Mucosa of descending colon (tissue), 3 donors: ENCODE measurements around the gene TNP1. TPM values are rescaled to one million over a fixed set of nuclear protein-coding genes. Genes with fewer than 3 reads are reported as not detected.

Experiments used
- ATAC-seq: fragments of 200-7000 bp; cut with Tn5 transposase; one replicate; pipeline ENCODE4 v1.9.1; 2020; ENCODE audit warnings: mild to moderate bottlenecking, moderate library complexity
- DNase-seq, 3 donors: peaks; one replicate each; pipeline ENCODE4 v3.0.0-alpha.2; 2020
- H3K36me3 ChIP-seq: fragments of 200-600 bp; one replicate; pipeline ENCODE4 v1.8.0; 2021; ENCODE audit warnings: low read depth, mild to moderate bottlenecking
- H3K4me1 ChIP-seq: fragments of 200-600 bp; one replicate; pipeline ENCODE4 v1.8.0; 2021; ENCODE audit warnings: low read depth, mild to moderate bottlenecking
- H3K4me3 ChIP-seq: fragments of 200-600 bp; one replicate; pipeline ENCODE4 v1.8.0; 2021; ENCODE audit warnings: mild to moderate bottlenecking
- H3K9me3 ChIP-seq: fragments of 200-600 bp; one replicate; pipeline ENCODE4 v1.8.0; 2021; ENCODE audit warnings: mild to moderate bottlenecking
- CTCF ChIP-seq: fragments of 200-600 bp; IDR thresholded peaks from one replicate; pipeline ENCODE4 v1.8.0; 2022; ENCODE audit warnings: antibody characterized with exemption, mild to moderate bottlenecking
- intact Hi-C, 2 donors: fragments of 100-400 bp; cut with DNase I in 1 of 2; cut with micrococcal nuclease in 1 of 2; formaldehyde crosslinking; loops; one replicate each; pipeline versions ENCODE4 v1.11.0 to v1.11.1; 2022; cut with DNase I, micrococcal nuclease
- total RNA-seq, 3 donors: library from RNA; stranded (reverse); fragmentation: NEBNext Ultra II Directional in 2 of 3; extraction: Animal tissue kit (Norgen Biotek cat#: 25700) in 2 of 3; gene quantifications; one replicate each; pipeline versions ENCODE4 v1.2.1 to v1.2.4, GENCODE V29; 2021 to 2023
- donor health status: DM: no; HTN: no; CAD: no; lungs with moderate emphysema.
- donor health status: DM: no; HTN: no; CAD: no.
- donor health status: DM: no; HTN: yes; CAD: no.

Gene TNP1
- total RNA-seq, 3 donors from 2014 or later: not detected

- TF ChIP-seq CTCF: no peak
- intact Hi-C loops: no loop called here
- Histone ChIP-seq H3K9me3 (no peaks in the 10 kb centered on the region), H3K4me1 (no peaks in the 10 kb centered on the region), H3K36me3 (no peaks in the 10 kb centered on the region), H3K4me3 (no peak overlapping the region)
- ATAC-seq (no peak), DNase-seq (no peak)
These were observed 1.6 kb downstream of the TNP1 start for GRCh38 chr2:216858312-216858711.

- Histone ChIP-seq H3K36me3 (no peaks in the 10 kb centered on the region), H3K4me1 (no peaks in the 10 kb centered on the region), H3K9me3 (no peaks in the 10 kb centered on the region), H3K4me3 (no peak overlapping the region)
- intact Hi-C loops: no loop called here
- TF ChIP-seq CTCF: no peak
- ATAC-seq (no peak), DNase-seq (no peak)
These were observed 2.7 kb downstream of the TNP1 start for GRCh38 chr2:216857131-216857550.

DNA sequence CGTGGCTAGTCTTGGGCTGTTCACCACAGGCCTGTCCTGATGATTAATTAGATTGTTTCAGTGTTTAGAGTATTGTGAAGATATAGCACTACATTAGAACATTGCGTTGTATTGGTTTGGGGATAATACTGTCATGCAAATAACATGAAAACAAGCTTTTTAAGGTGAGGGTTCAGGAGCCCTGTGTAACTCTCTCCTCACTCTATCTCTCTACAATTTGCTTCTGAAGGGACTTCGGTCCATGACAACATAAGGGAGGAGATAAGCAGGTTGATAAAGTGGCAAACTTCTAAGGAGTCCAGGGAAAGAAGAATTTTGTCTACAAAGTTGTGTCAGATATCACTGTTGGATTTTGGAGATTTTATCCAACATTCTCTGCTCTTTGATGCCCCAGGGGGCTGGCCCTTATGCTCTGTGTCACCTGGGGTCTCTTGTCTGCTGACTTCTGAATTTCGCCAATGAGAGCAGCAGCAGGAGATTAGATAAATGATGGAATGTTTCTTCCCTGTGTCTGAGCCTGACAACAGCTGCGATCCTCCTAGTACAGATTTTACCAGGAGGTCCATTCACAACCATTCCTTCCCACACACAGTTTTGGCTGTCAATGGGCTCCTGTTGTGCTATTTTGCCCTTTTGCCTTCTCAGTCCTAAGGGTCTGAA lies 3.3 kb downstream of the TNP1 start:
- no peak for TF ChIP-seq CTCF
- no peaks in the 10 kb centered on the region for H3K4me1 ChIP-seq
- H3K4me3 ChIP-seq: no peak overlapping the region
- no peak for ATAC-seq
- H3K36me3 ChIP-seq: no peaks in the 10 kb centered on the region
- intact Hi-C loops: no loop called here
- DNase-seq: no peak
- no peaks in the 10 kb centered on the region for H3K9me3 ChIP-seq

- ATAC-seq: no peak
- no peak for TF ChIP-seq CTCF
These were observed 4.3 kb downstream of the TNP1 start for GRCh38 chr2:216855605-216856004.

GRCh38 chr2:216855079-216855478 lies 4.8 kb downstream of the TNP1 start:
- TF ChIP-seq CTCF: no peak
- ATAC-seq: no peak

More at GRCh38 chr2:216855605-216856004, 4.3 kb downstream of the TNP1 start:
- Histone ChIP-seq H3K9me3 (no peaks in the 10 kb centered on the region), H3K36me3 (no peaks in the 10 kb centered on the region), H3K4me3 (no peak overlapping the region), H3K4me1 (no peaks in the 10 kb centered on the region)
- intact Hi-C loops: no loop called here
- no peak for DNase-seq

More at GRCh38 chr2:216855079-216855478, 4.8 kb downstream of the TNP1 start:
- H3K9me3 ChIP-seq: no peaks in the 10 kb centered on the region
- no peak for DNase-seq
- intact Hi-C loops: no loop called here
- H3K4me1 ChIP-seq: no peaks in the 10 kb centered on the region
- no peak overlapping the region for H3K4me3 ChIP-seq
- H3K36me3 ChIP-seq: no peaks in the 10 kb centered on the region
